Measurements from ENCODE around the gene HINT3.

GRCh38 chr6:125918681-125919566 lies 37.6 kb upstream of the HINT3 start:
- TF ChIP-seq POLR2AphosphoS5 (IDR thresholded peaks at IDR 0.05) (peak; percentile 88), CTCF (IDR thresholded peaks at IDR 0.05) (no peak), POLR2A (IDR thresholded peaks at IDR 0.05) (peak; percentile 79)

All from prostate gland (tissue), 2 donors.